T47D (cell line): Measurements from ENCODE around the gene PRR7.
A peak's percentile ranks its signal among the peaks of the same experiment; 100 is the strongest.

Experiments
- DNase-seq, 2 experiments: peaks; one replicate each; pipeline versions ENCODE4 v3.0.0 to v3.0.0-alpha.2; 2011 to 2012; ENCODE audit warnings: low read depth in 1 of 2, low spot score in 1 of 2
- JUND ChIP-seq: IDR thresholded peaks from 2 replicates; pipeline ENCODE4 v1.6.1; 2012; ENCODE audit warnings: low read depth
- in situ Hi-C: cut with HindIII; loops from 2 replicates; pipeline ENCODE4 v1.10.0; 2016; ENCODE audit warnings: low sequenced_read_pairs, low pct_unique_long_range_greater_than_20kb

The PRR7 gene

DNA sequence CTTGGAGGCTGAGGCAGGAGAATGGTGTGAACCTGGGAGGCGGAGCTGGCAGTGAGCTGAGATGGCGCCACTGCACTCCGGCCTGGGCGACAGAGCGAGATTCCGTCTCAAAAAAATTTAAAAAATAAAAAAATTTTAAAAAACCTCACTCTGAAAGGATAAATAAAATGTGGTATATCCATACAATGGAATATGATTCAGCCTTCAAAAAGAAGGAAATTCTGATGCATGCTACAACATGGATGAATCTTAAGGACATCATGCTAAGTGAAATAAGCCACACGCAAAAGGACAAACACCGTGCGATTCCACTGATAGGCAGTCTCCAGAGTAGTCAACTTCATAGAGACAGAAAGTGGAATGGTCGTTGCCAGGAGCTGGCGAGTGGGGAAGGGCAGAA lies 18.4 kb downstream of the PRR7 start:
- in situ Hi-C loops = no loop called here
- TF ChIP-seq JUND = no peak
- DNase-seq = no peak

DNA sequence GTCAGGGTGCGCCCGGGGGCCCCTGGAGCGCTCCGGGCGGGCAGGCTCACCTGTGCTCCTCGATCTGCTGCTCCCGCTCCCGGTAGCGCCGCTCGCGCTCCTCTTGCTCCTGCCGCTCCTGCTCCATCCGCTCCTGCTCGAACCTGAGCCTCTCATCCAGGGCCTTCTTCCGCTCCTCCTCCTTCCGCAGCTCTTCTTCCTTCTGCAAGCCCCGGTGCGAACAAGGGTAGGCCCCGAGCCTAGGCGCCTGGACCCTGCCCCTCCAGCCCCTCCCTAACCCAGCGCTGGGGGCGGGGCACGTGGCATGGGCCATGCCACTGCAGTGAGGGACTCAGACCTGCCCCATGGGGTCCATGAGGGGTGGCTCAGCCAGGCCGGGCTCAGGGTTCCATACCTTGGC lies 20.2 kb downstream of the PRR7 start:
- TF ChIP-seq JUND = no peak
- in situ Hi-C loops = no loop called here

DNA sequence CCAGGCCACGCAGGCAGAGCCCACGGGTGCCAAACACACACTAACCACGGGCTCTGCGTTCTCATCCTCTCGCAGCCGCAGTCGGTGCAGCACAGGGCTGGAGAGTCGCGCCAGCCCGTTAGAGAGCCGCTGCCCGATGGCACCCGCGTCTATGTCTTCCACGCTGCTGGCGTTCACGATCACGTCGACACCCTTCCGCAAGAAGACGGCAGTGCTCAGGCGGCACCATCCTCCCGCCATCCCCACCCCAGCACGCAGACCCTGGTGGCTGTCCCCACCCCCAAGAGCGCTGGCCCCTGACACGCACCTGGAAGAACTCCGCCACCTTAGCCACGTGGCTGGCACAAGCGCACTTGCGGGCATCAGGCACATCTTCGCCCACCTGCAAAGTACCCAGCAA lies 20.8 kb downstream of the PRR7 start:
- no peak for TF ChIP-seq JUND
- in situ Hi-C loops = no loop called here

More for the DNA sequence above, 20.2 kb downstream of the PRR7 start:
- no peak for DNase-seq

DNA sequence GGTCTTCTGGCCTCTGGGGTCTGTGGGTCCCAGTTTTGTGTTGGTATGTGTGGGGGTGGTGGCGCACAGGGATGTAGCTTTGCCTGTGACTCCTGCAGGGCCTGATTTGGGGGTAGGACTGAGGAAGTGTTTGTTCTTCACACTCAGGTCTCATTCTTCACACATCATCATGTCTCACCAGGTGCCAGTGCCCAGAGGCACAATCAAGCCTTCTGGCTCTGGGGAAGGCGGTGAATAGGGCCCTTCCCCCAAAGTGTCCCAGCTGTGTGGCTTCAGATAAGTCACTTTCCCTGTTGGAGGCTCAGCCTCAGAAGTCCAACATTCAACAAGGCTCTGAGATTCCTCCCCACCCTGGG lies 21.7 kb downstream of the PRR7 start:
- DNase-seq = no peak
- in situ Hi-C loops = no loop called here
- TF ChIP-seq JUND = no peak

More for the DNA sequence above, 20.8 kb downstream of the PRR7 start:
- no peak for DNase-seq

DNA sequence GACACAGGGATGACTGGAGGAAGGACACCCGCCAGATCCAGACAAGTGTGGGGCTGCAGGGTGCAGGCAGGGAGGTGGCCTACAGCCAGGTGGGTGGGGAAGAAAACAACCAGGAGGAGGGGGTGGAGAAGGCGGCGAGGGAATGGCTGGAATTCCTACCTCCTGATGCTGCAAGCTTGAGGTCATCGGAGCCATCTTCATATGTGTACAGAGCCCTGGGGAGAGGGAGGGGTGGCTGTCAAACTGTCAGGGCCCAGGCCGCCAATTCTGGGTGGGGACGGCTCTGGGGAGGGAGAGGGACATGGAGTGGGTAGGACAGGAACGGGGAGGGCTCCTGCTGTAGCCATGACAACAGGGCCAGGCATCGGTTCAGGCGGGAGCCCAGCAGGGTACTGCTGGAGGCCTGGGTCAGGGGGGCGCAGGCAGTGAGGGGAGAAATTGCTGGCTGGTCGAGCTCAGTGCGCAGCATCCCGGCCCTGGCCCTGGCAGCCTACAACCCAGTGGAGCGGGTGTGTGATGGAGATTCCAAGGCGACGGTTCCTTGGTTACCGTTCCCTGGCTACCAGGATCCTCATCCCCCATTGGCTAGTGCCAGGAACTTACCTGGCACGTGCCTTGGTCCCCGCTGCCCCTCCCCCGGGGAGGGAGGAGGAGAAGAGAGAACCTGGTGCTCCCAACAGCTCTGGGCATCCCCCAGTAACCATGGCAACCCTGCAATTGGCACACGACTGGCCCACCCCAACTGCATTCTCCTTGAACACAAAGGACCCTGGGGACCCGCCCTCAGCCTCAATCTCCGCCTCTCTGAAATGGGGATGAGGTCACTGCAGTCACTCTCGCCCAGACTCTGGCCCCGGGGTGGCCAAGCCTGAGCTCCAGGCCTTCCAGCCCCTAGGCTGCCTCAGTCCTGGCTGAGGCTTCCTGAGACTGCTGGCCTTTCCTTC lies 22.3 kb downstream of the PRR7 start:
- in situ Hi-C loops = no loop called here
- no peak for TF ChIP-seq JUND
- peak in 1 of 2 experiments; percentile 53 for DNase-seq

DNA sequence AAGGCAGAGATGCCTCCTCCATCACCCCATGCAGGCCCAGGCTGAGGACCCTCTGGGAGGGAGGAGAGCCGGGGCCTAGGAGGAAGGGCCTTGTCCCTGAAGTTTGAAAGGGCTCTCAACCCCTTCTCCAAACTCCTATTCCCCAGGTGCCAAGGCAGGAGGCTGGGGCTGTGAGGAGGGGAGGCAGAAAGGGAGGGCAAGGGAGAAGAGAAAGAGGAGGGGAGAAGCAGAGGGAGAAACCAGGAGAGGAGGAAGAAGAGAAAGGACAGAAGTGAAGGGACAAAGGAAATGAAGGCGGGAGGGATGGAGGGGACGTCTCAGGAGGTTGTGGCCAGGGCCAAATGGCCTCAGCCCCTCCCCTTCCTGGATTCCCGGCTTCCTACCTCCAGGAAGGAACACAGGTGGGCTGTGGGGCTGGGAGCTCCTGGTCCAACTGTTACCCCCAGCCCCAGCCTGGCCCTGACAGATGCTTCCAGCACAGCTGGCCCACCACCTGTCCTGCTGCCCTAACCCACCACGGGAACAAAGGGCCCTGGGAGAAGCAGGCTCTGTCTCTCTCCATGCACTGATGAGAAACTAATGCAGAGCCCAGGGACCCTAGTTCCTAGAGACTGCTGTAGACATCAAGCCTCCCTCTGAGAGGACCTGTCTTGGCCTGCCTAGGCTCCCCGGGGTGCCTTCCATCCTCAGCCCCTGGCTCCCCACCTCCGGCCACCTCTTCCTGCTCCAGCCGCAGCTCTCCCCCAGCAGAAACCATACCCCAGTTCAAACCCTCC lies 23.3 kb downstream of the PRR7 start:
- no peak for DNase-seq
- TF ChIP-seq JUND = no peak

DNA sequence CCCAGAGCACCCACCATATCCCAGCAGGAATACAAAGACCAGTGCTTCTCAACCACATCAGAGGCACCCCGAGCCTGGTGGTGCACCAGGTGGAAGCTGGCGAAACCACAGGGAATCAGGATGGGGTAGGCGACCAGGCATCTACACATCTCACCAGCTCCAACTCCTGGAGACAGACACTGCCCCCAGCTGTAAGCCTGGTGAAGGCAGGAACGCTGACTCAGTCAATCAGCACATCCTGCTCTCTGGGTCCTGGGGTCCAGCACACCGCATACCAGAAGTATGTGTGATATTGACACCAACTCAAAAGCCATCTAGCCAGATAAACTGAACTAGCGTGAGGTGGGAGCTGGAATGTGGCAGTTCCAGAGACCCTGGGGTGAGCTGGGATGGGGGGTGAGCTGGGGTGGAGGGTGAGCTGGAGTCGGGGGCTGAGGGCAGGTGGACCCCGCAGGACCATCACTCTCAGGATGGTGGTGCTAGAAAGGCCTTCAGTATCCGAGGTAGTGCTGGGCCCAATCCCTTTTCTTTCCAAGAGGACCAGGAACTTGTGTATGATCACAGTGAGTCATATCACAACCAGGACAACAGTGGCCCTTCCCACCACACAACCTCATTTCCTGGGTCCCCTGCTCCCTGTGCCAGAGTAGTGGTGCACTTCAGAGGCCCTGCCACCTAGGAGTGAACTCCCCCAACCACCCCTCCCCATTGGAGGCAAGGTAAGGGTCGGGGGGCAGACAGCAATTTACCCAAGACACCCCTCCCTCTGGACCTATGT lies 24.3 kb downstream of the PRR7 start:
- in situ Hi-C loops = no loop called here
- no peak for TF ChIP-seq JUND
- DNase-seq = no peak

More for the DNA sequence above, 23.3 kb downstream of the PRR7 start:
- in situ Hi-C loops = no loop called here

DNA sequence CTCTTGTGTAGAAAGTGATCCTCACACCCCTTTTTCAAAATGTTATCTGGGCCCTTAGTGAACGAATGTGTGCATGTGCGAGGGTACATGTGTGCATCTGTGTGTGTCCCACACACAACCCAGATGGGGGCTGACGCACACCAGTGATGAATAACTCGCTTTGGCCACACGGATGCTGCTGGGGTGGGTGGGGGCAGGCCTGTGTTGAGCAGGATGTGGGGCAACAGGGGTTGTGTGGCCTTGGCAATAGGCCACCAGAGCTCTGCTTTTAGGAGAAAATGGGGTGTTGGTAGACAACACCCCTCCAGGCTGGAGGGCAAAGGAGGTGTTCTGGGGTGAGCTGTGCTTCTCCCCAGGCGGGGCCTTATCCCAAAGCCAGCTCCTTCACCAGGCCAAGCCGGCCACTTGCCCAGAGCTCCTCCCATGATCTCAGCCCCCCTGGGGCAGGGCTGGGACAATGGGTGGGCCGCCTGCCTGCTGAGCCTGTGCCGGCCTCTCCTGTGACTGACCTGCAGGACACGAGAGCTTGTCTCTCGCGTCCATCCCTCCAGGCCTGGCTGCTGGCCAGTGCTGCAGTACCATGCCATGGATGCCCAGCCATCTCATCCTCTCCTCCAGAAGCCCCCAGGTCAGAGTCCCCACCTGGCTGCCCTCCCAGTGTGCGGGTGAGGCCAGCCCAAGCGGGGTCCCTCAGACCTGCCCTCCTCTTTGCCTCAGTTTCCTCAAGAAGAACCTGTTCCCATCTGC lies 25.2 kb downstream of the PRR7 start:
- TF ChIP-seq JUND = no peak
- DNase-seq = no peak
- in situ Hi-C loops = no loop called here

DNA sequence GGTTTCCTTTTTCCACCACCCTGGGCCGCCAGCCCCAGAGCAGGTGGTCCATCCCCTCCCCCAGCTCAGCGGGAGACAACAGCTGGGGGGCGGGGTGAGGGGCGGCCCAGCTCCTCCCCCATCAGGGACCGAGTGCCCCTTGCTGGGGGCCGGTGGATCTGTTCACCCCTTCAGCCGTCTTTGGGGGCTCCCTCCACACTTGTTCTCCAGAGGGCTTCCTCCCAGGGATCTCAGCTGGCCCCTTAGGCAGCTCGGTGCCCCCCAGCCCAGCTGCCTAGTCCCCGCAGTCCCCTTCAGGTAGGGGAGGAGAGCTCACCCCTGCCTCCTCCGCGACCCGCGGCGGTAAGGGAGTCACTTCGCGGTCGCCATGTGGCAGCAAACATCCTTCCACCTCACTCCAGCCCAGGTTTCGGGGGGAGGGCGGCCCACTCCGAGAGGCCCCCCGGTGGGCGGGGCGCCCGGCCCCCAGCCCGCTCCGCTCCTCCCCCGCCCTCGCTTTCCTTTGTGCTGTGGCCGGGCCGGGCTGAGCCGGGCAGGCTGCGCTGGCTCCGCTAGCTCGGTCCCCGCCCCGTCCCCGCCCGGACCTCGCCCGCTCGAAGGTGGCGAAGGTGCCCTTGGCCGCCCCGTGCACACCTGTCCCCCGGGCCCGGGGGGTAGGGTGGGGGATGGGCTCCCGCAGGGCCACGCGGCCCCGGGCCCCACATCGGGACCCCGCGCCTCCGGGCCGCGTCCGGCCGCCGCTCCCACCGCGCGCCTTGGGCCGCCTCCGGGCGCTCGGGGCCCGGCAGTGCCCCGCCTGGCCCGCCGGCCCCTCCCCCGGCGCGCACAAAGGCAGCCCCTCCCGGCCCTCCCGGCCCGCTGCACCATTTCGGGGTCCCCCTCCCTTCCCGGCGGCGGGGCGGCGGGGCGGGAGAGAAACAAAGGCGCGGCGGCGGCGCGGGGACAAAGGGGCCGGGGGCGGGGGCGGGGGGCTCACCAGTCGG lies 26.1 kb downstream of the PRR7 start:
- TF ChIP-seq JUND = no peak
- DNase-seq = peak; percentile 35 to 68
- in situ Hi-C loops = no loop called here

DNA sequence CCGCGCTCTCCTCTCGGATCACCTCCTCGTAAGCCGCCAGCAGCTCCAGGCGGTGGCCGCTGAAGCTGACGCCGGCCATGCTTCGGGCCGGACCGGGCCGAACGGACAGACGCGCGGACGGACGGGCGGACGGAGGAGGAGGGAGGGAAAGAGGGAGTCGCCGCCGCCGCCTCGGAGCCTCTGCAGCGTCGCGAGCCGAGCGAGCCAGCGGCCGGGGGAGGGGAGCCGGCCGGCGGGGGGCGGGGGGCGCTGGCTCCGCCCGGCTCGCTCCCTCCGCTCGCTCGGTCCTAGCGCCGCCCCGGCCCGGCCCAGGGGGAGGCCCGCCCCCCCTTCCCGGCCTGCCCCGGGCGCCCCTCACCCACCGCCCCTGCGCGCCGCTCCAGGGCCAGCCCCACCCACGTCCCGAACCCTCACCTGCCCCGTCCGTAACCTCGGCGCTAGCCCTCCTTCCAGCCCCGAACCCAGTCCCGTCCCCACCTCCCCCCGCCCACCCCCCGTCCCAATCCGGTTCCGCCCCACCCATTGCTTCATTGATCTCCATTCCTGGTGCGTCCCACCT lies 26.9 kb downstream of the PRR7 start, which contains the start of gene DBN1:
Gene DBN1 (minus strand): TSS at position 192 of the 559 bp plus-strand sequence. CDS start 113 bp downstream, at position 79.
- in situ Hi-C loops = no loop called here
- no peak for TF ChIP-seq JUND
- DNase-seq = peak; percentile 63 to 84

DNA sequence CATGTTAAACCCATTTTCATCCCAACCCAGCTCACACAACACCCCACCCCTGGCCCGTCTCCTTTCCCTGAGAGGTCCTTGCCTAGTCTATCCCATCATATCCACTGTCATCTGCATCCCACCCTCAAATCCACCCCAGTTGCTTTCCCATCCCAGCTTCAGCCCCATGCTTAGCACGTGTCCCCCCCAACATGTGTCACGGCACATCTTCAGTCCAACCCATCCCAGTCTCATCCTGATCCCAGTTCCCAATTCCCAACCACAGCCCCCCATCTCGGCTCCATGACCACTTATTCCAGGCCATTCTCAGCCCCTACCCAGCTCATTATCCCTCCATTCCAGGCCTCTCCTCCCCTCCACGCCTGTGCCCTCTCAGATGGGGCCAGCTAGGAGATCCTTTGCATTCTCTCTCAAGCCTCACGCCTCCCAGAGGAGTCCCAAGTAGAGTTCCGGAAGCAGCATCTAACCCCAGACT lies 27.4 kb downstream of the PRR7 start:
- no peak for TF ChIP-seq JUND
- DNase-seq = no peak
- in situ Hi-C loops = no loop called here
